Measurements from ENCODE around the gene AFTPH. TPM values are rescaled to one million over a fixed set of nuclear protein-coding genes. Genes with fewer than 3 reads are reported as not detected.

AFTPH gene
- total RNA-seq, 1 experiment from 2014 or later, result 14.9 TPM

- Mint-ChIP-seq H3K27me3 (ENCODE audit: low read depth) (peaks cover 13% of the 10 kb centered on the region), H3K4me3 (no peak overlapping the region), H3K9me3 (no peaks in the 10 kb centered on the region), H3K36me3 (peaks cover 12% of the 10 kb centered on the region), H3K4me1 (peaks cover 73% of the 10 kb centered on the region), H3K27ac (no peak overlapping the region)
- TF ChIP-seq NR1H2 (CRISPR knock-in tag; IDR thresholded peaks at IDR 0.05) (no peak), NFYB (CRISPR knock-in tag; conservative IDR thresholded peaks at IDR 0.05; ENCODE audit: low read depth) (no peak), MAX (CRISPR knock-in tag; IDR thresholded peaks at IDR 0.05) (no peak)
- ATAC-seq (no peak), DNase-seq (ENCODE audit: low spot score) (no peak)
- POLR2A ChIA-PET, result no interaction called here
- CTCF ChIA-PET, result no interaction called here
These were observed 113.8 kb downstream of the AFTPH start for GRCh38 chr2:64637931-64638330.

GRCh38 chr2:64638502-64639120, 114.5 kb downstream of the AFTPH start:
- no peaks in the 10 kb centered on the region for H3K9me3 Mint-ChIP-seq
- CTCF ChIA-PET, result interaction anchor here (0.7 to 2.3 kb wide), 2 partner anchors 13 to 135 kb away, joined by 3 to 7 read pairs; no protein-coding TSS in a partner anchor
- DNase-seq (ENCODE audit: low spot score), result no peak
- H3K27ac Mint-ChIP-seq, result no peak overlapping the region
- no peak for TF ChIP-seq ZBTB43 (CRISPR knock-in tag; IDR thresholded peaks at IDR 0.05)
- TF ChIP-seq GRHL2 (CRISPR knock-in tag; IDR thresholded peaks at IDR 0.05; ENCODE audit: insufficient replicate concordance, severe bottlenecking), result no peak
- TF ChIP-seq HMGA2 (CRISPR knock-in tag; IDR thresholded peaks at IDR 0.05), result no peak
- TF ChIP-seq E2F4 (CRISPR knock-in tag; IDR thresholded peaks at IDR 0.05; ENCODE audit: borderline replicate concordance, low read depth), result no peak
- TF ChIP-seq TP53 (CRISPR knock-in tag; IDR thresholded peaks at IDR 0.05), result no peak
- TF ChIP-seq CTCF (IDR thresholded peaks at IDR 0.05), result no peak
- no peak for TF ChIP-seq ZNF138 (CRISPR knock-in tag; conservative IDR thresholded peaks at IDR 0.05)
- TF ChIP-seq NR2C2 (CRISPR knock-in tag; IDR thresholded peaks at IDR 0.05), result no peak
- TF ChIP-seq FOXP4 (CRISPR knock-in tag; IDR thresholded peaks at IDR 0.05), result no peak
- TF ChIP-seq MAX (CRISPR knock-in tag; IDR thresholded peaks at IDR 0.05), result no peak
- no peak for TF ChIP-seq ZNF532 (CRISPR knock-in tag; IDR thresholded peaks at IDR 0.05; ENCODE audit: borderline replicate concordance)
- TF ChIP-seq AR (CRISPR knock-in tag; IDR thresholded peaks at IDR 0.05), result no peak
- TF ChIP-seq ATF1 (CRISPR knock-in tag; IDR thresholded peaks at IDR 0.05), result no peak
- TF ChIP-seq SP1 (CRISPR knock-in tag; conservative IDR thresholded peaks at IDR 0.05), result no peak
- no peak for TF ChIP-seq ESRRA (CRISPR knock-in tag; IDR thresholded peaks at IDR 0.05; ENCODE audit: borderline replicate concordance)
- no peak for TF ChIP-seq ZMAT4 (CRISPR knock-in tag; IDR thresholded peaks at IDR 0.05)
- TF ChIP-seq ETV6 (CRISPR knock-in tag; IDR thresholded peaks at IDR 0.05), result no peak
- TF ChIP-seq NR3C1 (CRISPR knock-in tag; conservative IDR thresholded peaks at IDR 0.05; ENCODE audit: low read depth), result no peak
- H3K36me3 Mint-ChIP-seq, result peaks cover 12% of the 10 kb centered on the region
- peaks cover 77% of the 10 kb centered on the region for H3K4me1 Mint-ChIP-seq
- ATAC-seq, result no peak
- no peak overlapping the region for H3K4me3 Mint-ChIP-seq
- POLR2A ChIA-PET, result no interaction called here
- H3K27me3 Mint-ChIP-seq (ENCODE audit: low read depth), result peaks cover 20% of the 10 kb centered on the region
